ENCODE results near the gene ID3. TPM values are rescaled to one million over a fixed set of nuclear protein-coding genes. Genes with fewer than 3 reads are reported as not detected.
"Not testable (repeated sequence)": the region's sequence is repeated elsewhere in the genome, so short reads cannot be mapped to it uniquely, and the experiment has no call there.

Gene ID3
- total RNA-seq, 4 donors from 2014 or later = 121 to 224 (median 167) TPM

DNA sequence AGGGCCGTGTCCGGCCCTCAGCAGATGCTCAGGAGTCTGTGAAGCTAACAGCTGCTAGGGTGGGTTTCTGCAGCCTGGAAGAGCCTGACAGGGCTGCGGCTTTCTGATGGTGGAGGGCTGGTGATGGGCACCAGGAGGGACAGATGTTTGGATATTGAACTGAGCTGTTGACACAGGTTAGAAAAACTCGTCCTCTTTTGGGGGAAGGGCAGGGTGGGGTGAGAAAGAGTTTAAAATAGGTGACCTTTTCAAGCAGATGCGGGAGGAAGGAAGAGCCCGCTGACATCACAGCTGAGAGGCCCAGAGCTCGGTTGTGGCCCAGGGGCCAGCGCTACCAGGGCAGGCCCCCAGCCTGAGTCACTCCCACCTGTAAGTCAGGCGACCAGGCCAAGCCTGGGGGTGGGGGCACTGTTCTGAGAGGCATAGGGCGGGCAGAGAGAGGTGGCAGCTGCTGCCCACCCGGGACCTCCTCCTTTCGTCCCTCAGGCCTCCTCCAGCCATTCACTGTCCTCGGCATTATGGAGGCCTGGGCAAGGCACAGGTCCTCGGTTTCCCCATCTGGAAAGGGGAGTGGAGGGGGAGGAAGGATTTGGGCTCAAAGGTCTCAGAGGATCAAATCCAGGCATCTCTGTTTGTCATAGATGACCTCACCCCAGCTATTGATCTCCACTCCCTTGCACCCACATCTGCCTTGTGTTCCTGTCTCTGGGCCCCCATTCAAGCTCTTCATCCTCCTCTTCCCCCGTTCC is 32.3 kb upstream of the ID3 start:
- peak overlapping the region in 3 of 4 donors; percentile 35 to 82 (median 70) for H3K27ac ChIP-seq
- TF ChIP-seq, protein P1, sequence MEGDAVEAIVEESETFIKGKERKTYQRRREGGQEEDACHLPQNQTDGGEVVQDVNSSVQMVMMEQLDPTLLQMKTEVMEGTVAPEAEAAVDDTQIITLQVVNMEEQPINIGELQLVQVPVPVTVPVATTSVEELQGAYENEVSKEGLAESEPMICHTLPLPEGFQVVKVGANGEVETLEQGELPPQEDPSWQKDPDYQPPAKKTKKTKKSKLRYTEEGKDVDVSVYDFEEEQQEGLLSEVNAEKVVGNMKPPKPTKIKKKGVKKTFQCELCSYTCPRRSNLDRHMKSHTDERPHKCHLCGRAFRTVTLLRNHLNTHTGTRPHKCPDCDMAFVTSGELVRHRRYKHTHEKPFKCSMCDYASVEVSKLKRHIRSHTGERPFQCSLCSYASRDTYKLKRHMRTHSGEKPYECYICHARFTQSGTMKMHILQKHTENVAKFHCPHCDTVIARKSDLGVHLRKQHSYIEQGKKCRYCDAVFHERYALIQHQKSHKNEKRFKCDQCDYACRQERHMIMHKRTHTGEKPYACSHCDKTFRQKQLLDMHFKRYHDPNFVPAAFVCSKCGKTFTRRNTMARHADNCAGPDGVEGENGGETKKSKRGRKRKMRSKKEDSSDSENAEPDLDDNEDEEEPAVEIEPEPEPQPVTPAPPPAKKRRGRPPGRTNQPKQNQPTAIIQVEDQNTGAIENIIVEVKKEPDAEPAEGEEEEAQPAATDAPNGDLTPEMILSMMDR (IDR thresholded peaks at IDR 0.05) = no peak
- TF ChIP-seq POLR2A (IDR thresholded peaks at IDR 0.05) = no peak
- no peaks in the 10 kb centered on the region for H3K36me3 ChIP-seq
- no peaks in the 10 kb centered on the region for H3K9me3 ChIP-seq
- peak in 2 of 3 donors; percentile 81 to 86 for DNase-seq
- H3K4me3 ChIP-seq = no peak overlapping the region
- no peaks in the 10 kb centered on the region for H3K27me3 ChIP-seq
- peaks cover 0 to 49% (median 23%) of the 10 kb centered on the region in 4 donors for H3K4me1 ChIP-seq

DNA sequence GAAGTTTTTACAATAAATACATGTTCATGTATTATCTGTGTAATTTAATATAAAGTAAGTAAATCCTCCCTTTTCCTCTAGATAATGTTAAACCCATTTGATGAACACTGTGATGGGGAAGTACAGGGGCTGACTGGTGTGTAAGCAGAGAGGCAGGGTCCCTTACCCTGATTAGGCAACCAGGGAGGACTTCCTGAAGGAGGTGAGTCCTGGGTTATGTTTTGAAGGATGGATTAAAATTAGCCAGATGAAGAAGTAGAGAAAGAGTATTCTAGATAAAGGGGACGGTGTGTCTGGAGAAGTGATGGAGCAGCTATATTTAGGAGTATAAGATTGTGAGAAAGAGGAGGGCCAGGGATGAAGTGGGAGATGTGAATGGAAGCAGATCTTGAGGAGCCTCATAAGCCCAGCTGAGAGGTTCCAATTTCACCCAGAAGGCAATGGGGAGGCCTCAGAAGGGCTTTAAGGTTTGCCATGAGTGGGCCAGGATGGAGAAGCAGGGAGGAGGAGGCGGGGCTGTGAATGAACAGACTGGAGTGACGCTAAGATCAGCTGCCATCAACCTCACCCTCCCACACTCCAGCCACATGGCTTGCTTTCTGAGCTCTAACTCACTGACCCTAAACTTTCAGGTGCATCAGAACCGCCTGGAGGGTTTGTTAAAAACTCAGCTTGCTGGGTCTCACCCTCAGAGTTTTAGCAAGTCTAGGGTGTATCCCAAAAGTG is 30.9 kb upstream of the ID3 start:
- TF ChIP-seq, protein P1 (IDR thresholded peaks at IDR 0.05) = no peak
- no peak for TF ChIP-seq POLR2A (IDR thresholded peaks at IDR 0.05)
- DNase-seq = peak in 2 of 3 donors; percentile 61 to 68
- peaks cover 0 to 44% (median 22%) of the 10 kb centered on the region in 4 donors for H3K4me1 ChIP-seq
- H3K4me3 ChIP-seq = no peak overlapping the region
- H3K27me3 ChIP-seq = no peaks in the 10 kb centered on the region
- peak overlapping the region in 1 of 4 donors; percentile 70 for H3K27ac ChIP-seq
- H3K9me3 ChIP-seq = no peaks in the 10 kb centered on the region
- H3K36me3 ChIP-seq = no peaks in the 10 kb centered on the region

DNA sequence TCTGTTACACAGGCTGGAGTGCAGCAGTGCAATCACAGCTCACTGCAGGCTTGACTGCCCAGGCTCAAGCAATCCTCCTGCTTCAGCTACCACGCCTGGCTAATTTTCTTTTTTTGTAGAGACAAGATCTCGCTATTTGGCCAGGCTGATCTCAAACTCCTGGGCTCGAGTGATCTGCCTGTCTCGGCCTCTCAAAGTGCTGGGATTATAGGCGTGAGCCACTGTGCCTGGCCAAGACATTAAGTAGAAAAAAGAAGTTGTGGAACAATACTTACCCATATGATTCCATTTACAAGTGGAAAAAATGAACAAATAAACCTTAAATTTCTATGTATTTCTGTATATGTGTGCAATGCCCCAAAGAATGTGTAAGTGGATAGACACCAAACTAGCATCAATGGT is 30.3 kb upstream of the ID3 start:
- no peaks in the 10 kb centered on the region for H3K27me3 ChIP-seq
- peak overlapping the region in 1 of 4 donors; percentile 70 for H3K27ac ChIP-seq
- no peaks in the 10 kb centered on the region for H3K9me3 ChIP-seq
- no peak for DNase-seq
- H3K36me3 ChIP-seq = no peaks in the 10 kb centered on the region
- TF ChIP-seq, protein P1 (IDR thresholded peaks at IDR 0.05) = no peak
- TF ChIP-seq POLR2A (IDR thresholded peaks at IDR 0.05) = no peak
- H3K4me1 ChIP-seq = peaks cover 0 to 38% (median 21%) of the 10 kb centered on the region in 4 donors
- no peak overlapping the region for H3K4me3 ChIP-seq

DNA sequence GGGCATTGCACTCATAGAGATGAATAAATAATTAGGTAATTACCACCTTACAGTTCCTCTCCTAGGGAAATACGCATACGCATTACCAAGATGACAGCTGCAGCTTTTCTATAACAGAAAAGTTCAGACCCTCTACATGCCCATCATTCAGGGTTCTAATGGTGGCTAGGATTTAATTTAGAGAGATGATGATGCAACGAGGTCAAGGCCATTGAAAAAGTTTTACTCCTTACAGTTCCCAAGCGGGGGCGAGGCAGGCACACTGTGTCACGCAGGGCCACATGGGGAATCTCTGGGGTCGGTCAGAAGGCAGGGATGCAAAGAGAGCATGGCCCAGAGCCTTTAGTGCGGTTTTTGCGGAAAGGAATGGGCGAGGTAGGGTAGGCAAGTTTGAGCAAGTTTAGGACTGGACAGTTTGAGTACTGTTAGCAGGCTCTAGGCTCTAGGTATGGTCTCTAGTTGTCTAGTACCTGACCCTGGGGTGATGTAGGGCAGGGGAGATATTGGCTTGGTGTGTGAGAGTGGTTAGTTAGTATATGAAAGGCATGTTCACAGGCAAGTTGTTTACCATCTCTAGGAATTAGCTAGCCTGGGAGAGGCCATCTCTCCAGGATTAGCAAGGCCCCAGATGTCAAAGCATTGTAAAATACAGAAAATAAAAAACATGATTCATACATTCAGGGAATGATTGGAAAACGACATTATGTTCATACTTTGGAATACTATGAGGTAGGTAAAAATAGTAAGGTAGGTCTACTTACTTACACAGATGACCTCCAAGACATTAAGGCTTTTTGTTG is 29.6 kb upstream of the ID3 start:
- no peak overlapping the region for H3K27ac ChIP-seq
- H3K4me3 ChIP-seq = no peak overlapping the region
- H3K9me3 ChIP-seq = no peaks in the 10 kb centered on the region
- TF ChIP-seq, protein P1 (IDR thresholded peaks at IDR 0.05) = no peak
- no peak for TF ChIP-seq POLR2A (IDR thresholded peaks at IDR 0.05)
- no peaks in the 10 kb centered on the region for H3K36me3 ChIP-seq
- peaks cover 0 to 37% (median 17%) of the 10 kb centered on the region in 4 donors for H3K4me1 ChIP-seq
- H3K27me3 ChIP-seq = no peaks in the 10 kb centered on the region
- no peak for DNase-seq

DNA sequence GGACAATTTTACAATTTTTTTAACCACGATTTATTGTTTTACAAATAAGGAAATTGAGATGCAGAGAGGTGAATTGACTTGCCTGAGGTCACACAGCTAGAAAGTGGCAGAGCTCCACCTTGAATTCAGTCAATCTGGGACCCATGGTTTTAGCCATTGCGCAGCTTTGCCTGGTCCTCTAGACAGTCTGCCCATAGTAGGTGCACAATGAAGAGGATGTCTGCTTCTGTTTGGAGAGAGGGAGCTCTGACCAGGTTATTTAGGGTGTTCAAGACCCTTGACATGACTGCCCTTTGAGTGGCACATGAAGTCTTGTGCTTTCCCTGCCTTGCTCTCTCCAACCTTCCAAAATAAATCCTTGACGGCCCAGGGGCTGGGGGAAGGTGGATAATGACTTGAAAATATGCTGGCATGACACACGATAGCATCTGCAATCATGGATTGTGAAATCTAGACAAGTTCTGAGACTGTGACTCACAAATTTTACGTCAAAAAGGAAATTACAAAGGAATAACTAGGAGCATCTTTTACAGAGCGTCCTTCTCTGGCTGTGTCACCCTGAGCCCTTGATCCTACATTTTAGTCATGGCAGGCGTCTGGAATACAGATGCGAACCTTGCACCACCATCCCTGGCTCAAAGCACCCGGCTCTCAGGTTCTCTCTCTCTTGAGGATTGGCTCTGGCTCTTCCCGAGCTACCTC is 26.2 kb upstream of the ID3 start:
- no peak overlapping the region for H3K27ac ChIP-seq
- no peak for DNase-seq
- TF ChIP-seq POLR2A (IDR thresholded peaks at IDR 0.05) = no peak
- TF ChIP-seq, protein P1 (IDR thresholded peaks at IDR 0.05) = no peak

DNA sequence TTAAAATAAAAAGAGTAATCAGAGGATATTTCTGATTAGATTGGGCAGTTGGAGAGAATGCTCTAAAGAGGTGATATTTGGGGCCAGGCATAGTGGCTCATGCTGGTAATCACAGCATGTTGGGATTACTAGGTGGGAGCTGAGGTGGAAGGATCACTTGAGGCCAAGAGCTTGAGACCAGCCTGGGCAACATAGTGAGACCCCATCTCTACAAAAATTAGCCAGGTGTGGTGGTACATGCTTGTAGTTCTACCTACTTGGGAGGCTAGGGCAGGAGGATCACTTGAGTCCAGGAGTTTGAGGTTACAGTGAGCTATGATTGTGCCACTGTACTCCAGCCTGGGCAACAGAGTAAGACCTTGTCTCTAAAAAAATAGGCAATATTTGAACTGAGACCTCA is 24.4 kb upstream of the ID3 start:
- not testable (repeated sequence) for H3K4me1 ChIP-seq, DNase-seq, H3K9me3 ChIP-seq, H3K27ac ChIP-seq, H3K36me3 ChIP-seq, H3K27me3 ChIP-seq, H3K4me3 ChIP-seq

More for the DNA sequence above, 26.2 kb upstream of the ID3 start:
- Histone ChIP-seq H3K4me3 (no peak overlapping the region), H3K27me3 (no peaks in the 10 kb centered on the region), H3K4me1 (peaks cover 0 to 14% (median 0%) of the 10 kb centered on the region in 4 donors), H3K9me3 (no peaks in the 10 kb centered on the region), H3K36me3 (no peaks in the 10 kb centered on the region)

All from Peyer's patch (tissue), 4 donors.